IMR-90 (cell line): ENCODE data around the gene PYY. TPM values are rescaled to one million over a fixed set of nuclear protein-coding genes. Genes with fewer than 3 reads are reported as not detected.

Experiments
- ATAC-seq: fragments of 200-7000 bp; cut with Tn5 transposase; 2 replicates; pipeline ENCODE4 v1.9.1; 2020; ENCODE audit warnings: low read depth, mild to moderate bottlenecking, moderate library complexity
- BruUV-seq: library from RNA; stranded (reverse); fragments of 400-500 nt; replicated peaks from 2 replicates; lab custom pipeline; 2021; lab: Mats Ljungman, UMichigan
- CTCF ChIA-PET: fragments of 300-600 bp; formaldehyde crosslinking; extraction: SDS; loops from one replicate; lab custom pipeline; 2021; ENCODE audit warnings: antibody characterized with exemption; lab: Yijun Ruan, JAX
- POLR2A ChIA-PET: fragments of 300-600 bp; sonication (Branson Sonifier 250); formaldehyde crosslinking; loops from one replicate; lab custom pipeline; 2022; ENCODE audit warnings: antibody characterized with exemption; ENCODE audit not compliant: unreplicated experiment; lab: Charles Lee
- DNase-seq: peaks from one replicate; pipeline ENCODE4 v3.0.0; 2013
- H2AFZ ChIP-seq: replicated peaks from 2 replicates; pipeline ENCODE3; 2013; ENCODE audit warnings: low read length, mild to moderate bottlenecking; ENCODE audit not compliant: poor library complexity
- H2AK5ac ChIP-seq: 2 replicates; pipeline ENCODE4 v1.6.1; 2013; ENCODE audit warnings: low read depth, low read length, inconsistent platforms
- H2AK9ac ChIP-seq: replicated peaks from 2 replicates; pipeline ENCODE3; 2013; ENCODE audit warnings: mild to moderate bottlenecking, low read depth, low read length, moderate library complexity; ENCODE audit not compliant: poor library complexity
- H2BK120ac ChIP-seq: 2 replicates; pipeline ENCODE4 v1.6.1; 2013; ENCODE audit warnings: low read depth, low read length, inconsistent platforms
- H2BK15ac ChIP-seq: 3 replicates; pipeline ENCODE4 v1.6.1; 2013; ENCODE audit warnings: low read depth, low read length, inconsistent platforms
- H2BK20ac ChIP-seq: 2 replicates; pipeline ENCODE4 v1.6.1; 2013; ENCODE audit warnings: low read depth, mild to moderate bottlenecking, inconsistent platforms, low read length, moderate library complexity
- H2BK5ac ChIP-seq: 2 replicates; pipeline ENCODE4 v1.6.1; 2013; ENCODE audit warnings: mild to moderate bottlenecking, low read depth, low read length, inconsistent platforms; ENCODE audit not compliant: poor library complexity, severe bottlenecking
- H3K14ac ChIP-seq: replicated peaks from 2 replicates; pipeline ENCODE4 v1.6.1; 2013; ENCODE audit warnings: low read depth, low read length, inconsistent platforms
- H3K18ac ChIP-seq: 2 replicates; pipeline ENCODE4 v1.6.1; 2013; ENCODE audit warnings: low read depth, low read length, control low read depth
- H3K23ac ChIP-seq: 2 replicates; pipeline ENCODE4 v1.6.1; 2013; ENCODE audit warnings: low read depth, low read length, inconsistent platforms
- H3K27ac ChIP-seq: 2 replicates; pipeline ENCODE4 v1.5.1; 2013; ENCODE audit warnings: mild to moderate bottlenecking, control low read depth, low read length; ENCODE audit not compliant: insufficient read depth
- H3K27me3 ChIP-seq: 2 replicates; pipeline ENCODE4 v1.6.1; 2013; ENCODE audit warnings: low read length; ENCODE audit not compliant: control insufficient read depth, insufficient read depth
- H3K36me3 ChIP-seq: 2 replicates; pipeline ENCODE4 v1.6.1; 2013; ENCODE audit warnings: low read length, mixed read lengths; ENCODE audit not compliant: control insufficient read depth, insufficient read depth
- H3K4ac ChIP-seq: 2 replicates; pipeline ENCODE4 v1.6.1; 2013; ENCODE audit warnings: low read depth, low read length, inconsistent platforms
- H3K4me1 ChIP-seq: 2 replicates; pipeline ENCODE4 v1.6.1; 2013; ENCODE audit warnings: low read length, mixed read lengths; ENCODE audit not compliant: control insufficient read depth, insufficient read depth
- H3K4me2 ChIP-seq: 2 replicates; pipeline ENCODE4 v1.6.1; 2013; ENCODE audit warnings: low read depth, mild to moderate bottlenecking, control low read depth, low read length, moderate library complexity
- H3K4me3 ChIP-seq: 2 replicates; pipeline ENCODE4 v1.5.1; 2013; ENCODE audit warnings: low read depth, mild to moderate bottlenecking, control low read depth, low read length, moderate library complexity; ENCODE audit not compliant: insufficient read depth
- H3K56ac ChIP-seq: 2 replicates; pipeline ENCODE4 v1.6.1; 2013; ENCODE audit warnings: low read length, inconsistent platforms; ENCODE audit not compliant: insufficient read depth; ENCODE audit errors: extremely low read depth
- H3K79me1 ChIP-seq, 2 experiments: 2 replicates each; pipeline ENCODE4 v1.6.1; 2013; ENCODE audit warnings: low read length in 2 of 2, inconsistent platforms in 1 of 2, low read depth in 1 of 2
- H3K9ac ChIP-seq: 2 replicates; pipeline ENCODE4 v1.6.1; 2013; ENCODE audit warnings: low read depth, low read length, control low read depth
- H3K9me1 ChIP-seq: 2 replicates; pipeline ENCODE4 v1.6.1; 2013; ENCODE audit warnings: low read length, inconsistent platforms; ENCODE audit not compliant: insufficient read depth
- H3K9me3 ChIP-seq: 2 replicates; pipeline ENCODE4 v1.6.1; 2013; ENCODE audit warnings: low read length; ENCODE audit not compliant: control insufficient read depth, insufficient read depth
- H4K20me1 ChIP-seq: 2 replicates; pipeline ENCODE4 v1.6.1; 2013; ENCODE audit warnings: low read length, inconsistent platforms; ENCODE audit not compliant: insufficient read depth
- H4K5ac ChIP-seq: 2 replicates; pipeline ENCODE4 v1.6.1; 2013; ENCODE audit warnings: mild to moderate bottlenecking, low read depth, low read length, control low read depth
- H4K8ac ChIP-seq, 2 experiments: 2 replicates each; pipeline ENCODE4 v1.6.1; 2013; ENCODE audit warnings: low read depth in 2 of 2, low read length in 2 of 2, control low read depth in 1 of 2, inconsistent platforms in 1 of 2
- H4K91ac ChIP-seq: 2 replicates; pipeline ENCODE4 v1.6.1; 2013; ENCODE audit warnings: low read depth, low read length, inconsistent platforms; ENCODE audit not compliant: insufficient read depth
- CEBPB ChIP-seq: IDR thresholded peaks from 2 replicates; pipeline ENCODE4 v1.6.1; 2012; ENCODE audit warnings: low read depth, low read length, improper control_type of control experiment
- CHD1 ChIP-seq: IDR thresholded peaks from 2 replicates; pipeline ENCODE4 v1.6.1; 2012; ENCODE audit warnings: low read depth, low read length, improper control_type of control experiment
- CTCF ChIP-seq: conservative IDR thresholded peaks from 2 replicates; pipeline ENCODE4 v1.5.1; 2012; ENCODE audit warnings: mild to moderate bottlenecking, low read depth, low read length, improper control_type of control experiment
- ELK1 ChIP-seq: fragments of 150-350 bp; IDR thresholded peaks from 2 replicates; pipeline ENCODE4 v1.6.1; 2016; ENCODE audit warnings: low read depth, mild to moderate bottlenecking, low read length, moderate library complexity, borderline replicate concordance
- FOS ChIP-seq: fragments of 150-350 bp; IDR thresholded peaks from 2 replicates; pipeline ENCODE4 v1.6.1; 2016; ENCODE audit warnings: low read depth, low read length
- MAFK ChIP-seq: IDR thresholded peaks from 2 replicates; pipeline ENCODE4 v1.6.1; 2012; ENCODE audit warnings: low read depth, low read length, improper control_type of control experiment
- MXI1 ChIP-seq: IDR thresholded peaks from 2 replicates; pipeline ENCODE4 v1.6.1; 2012; ENCODE audit warnings: low read depth, mild to moderate bottlenecking, low read length, moderate library complexity, borderline replicate concordance
- RAD21 ChIP-seq: IDR thresholded peaks from 2 replicates; pipeline ENCODE4 v1.6.1; 2012; ENCODE audit warnings: low read length, improper control_type of control experiment
- WGBS, 2 experiments: methylation state at CpG; one replicate each; pipeline versions ENCODE4 v1.1.5 to v1.1.7; 2013; ENCODE audit warnings: missing lambda C conversion rate in 2 of 2; ENCODE audit not compliant: insufficient read length in 1 of 2; ENCODE audit errors: extremely low coverage in 2 of 2; 5-methylcytosine and 5-hydroxymethylcytosine counted together
- dilution Hi-C: fragments of 300-500 bp; cut with HindIII; formaldehyde crosslinking; loops from one replicate; pipeline ENCODE4 v1.14.3; 2018; ENCODE audit warnings: low sequenced_read_pairs; ENCODE audit not compliant: unreplicated experiment
- in situ Hi-C: fragments of 300-500 bp; cut with MboI; formaldehyde crosslinking; loops from 3 replicates; pipeline ENCODE4 v1.14.3; 2019; ENCODE audit warnings: low sequenced_read_pairs, inconsistent platforms, mixed read lengths
- intact Hi-C: fragments of 100-400 bp; cut with micrococcal nuclease; formaldehyde crosslinking; loops from 2 replicates; pipeline ENCODE4 v1.10.0; 2022
- polyA plus RNA-seq, 3 experiments: library from polyadenylated mRNA; depleted of rRNA; stranded (reverse); fragments of >200 nt; gene quantifications; 2 replicates each; pipeline ENCODE4 v1.2.3, GENCODE V29; 2012; ENCODE audit warnings: low replicate concordance in 1 of 3
- total RNA-seq: library from RNA; depleted of rRNA; stranded (reverse); fragments of >200 nt; gene quantifications from 2 replicates; pipeline ENCODE4 v1.2.3, GENCODE V29; 2012

The PYY gene
- total and polyA plus RNA-seq, 2 of the 4 experiments (the other 2 are of a cell fraction) = not detected

- H3K18ac ChIP-seq = no peak overlapping the region
- ATAC-seq = peak; percentile 69
- no peaks in the 10 kb centered on the region for H3K9me3 ChIP-seq
- no peaks in the 10 kb centered on the region; the same call in 1 of the 2 replicates for H4K20me1 ChIP-seq
- no peak for TF ChIP-seq FOS
- no peak for TF ChIP-seq ELK1
- TF ChIP-seq RAD21 = no peak
- no peak for TF ChIP-seq CTCF
- TF ChIP-seq MAFK = no peak
- TF ChIP-seq MXI1 = no peak
- TF ChIP-seq CEBPB = no peak
- TF ChIP-seq CHD1 = no peak
- no peak overlapping the region for H2BK120ac ChIP-seq
- no peak overlapping the region for H2BK5ac ChIP-seq
- H3K4ac ChIP-seq = no peak overlapping the region
- H4K5ac ChIP-seq = no peak overlapping the region
- POLR2A ChIA-PET = no interaction called here
- H3K27me3 ChIP-seq = peaks cover 36% of the 10 kb centered on the region
- H2BK15ac ChIP-seq = no peak overlapping the region
- 0% methylated on average over 2 of the region's 9 CpGs; no CpG with 5 or more reads in 1 of the 2 experiments for WGBS, 2 experiments
- H3K23ac ChIP-seq = no peak overlapping the region
- H2BK20ac ChIP-seq = no peak overlapping the region
- DNase-seq = no peak
- H2AK9ac ChIP-seq = no peak overlapping the region
- H3K4me2 ChIP-seq = peak overlapping the region; percentile 58
- H4K91ac ChIP-seq = no peak overlapping the region
- CTCF ChIA-PET = interaction anchor here (0.6 to 1.2 kb wide), 3 partner anchors 9 to 133 kb away, joined by 3 read pairs; no protein-coding TSS in a partner anchor
- no peaks in the 10 kb centered on the region for H3K9me1 ChIP-seq
- H4K8ac ChIP-seq = no peak overlapping the region
- H3K36me3 ChIP-seq = no peaks in the 10 kb centered on the region
- dilution Hi-C loops = no loop called here
- in situ Hi-C loops = no loop called here
- H3K4me3 ChIP-seq = no peak overlapping the region
- no peak overlapping the region for H3K14ac ChIP-seq
- no peak overlapping the region for H3K56ac ChIP-seq
- intact Hi-C loops = no loop called here
- no peak overlapping the region for H2AFZ ChIP-seq
- H3K27ac ChIP-seq = no peak overlapping the region
- no peaks in the 10 kb centered on the region for H3K4me1 ChIP-seq
- no TSS peak for BruUV-seq
- no peak overlapping the region for H3K9ac ChIP-seq
- H3K79me1 ChIP-seq = no peaks in the 10 kb centered on the region
- no peak overlapping the region for H2AK5ac ChIP-seq
Measured at GRCh38 chr17:43967251-43967875, 13.6 kb upstream of the PYY start.
